CD4-positive, alpha-beta T cell treated with Interleukin-4 for 1 hour (primary cell): ENCODE data around the gene FAM149A.

Experiments used
- DNase-seq, 2 donors: peaks; one replicate each; pipeline ENCODE4 v3.0.0-alpha.2; 2020 to 2022

Gene FAM149A

GRCh38 chr4:186159613-186160012 is 55.1 kb downstream of the FAM149A start:
- DNase-seq, result no peak

GRCh38 chr4:186161138-186161537 is 56.6 kb downstream of the FAM149A start:
- DNase-seq, result peak in 1 of 2 donors; percentile 30

GRCh38 chr4:186166852-186167512 is 62.5 kb downstream of the FAM149A start:
- DNase-seq, result no peak

- no peak for DNase-seq
These were observed 63.1 kb downstream of the FAM149A start for GRCh38 chr4:186167605-186168004.

- DNase-seq, result no peak
These were observed 64.2 kb downstream of the FAM149A start for GRCh38 chr4:186168750-186169149.

- no peak for DNase-seq
These were observed 64.9 kb downstream of the FAM149A start for GRCh38 chr4:186169333-186169944.

GRCh38 chr4:186169945-186170802 is 65.7 kb downstream of the FAM149A start:
- DNase-seq, result no peak

GRCh38 chr4:186170966-186171365 is 66.5 kb downstream of the FAM149A start:
- DNase-seq, result no peak

GRCh38 chr4:186172546-186172945 is 68.0 kb downstream of the FAM149A start:
- DNase-seq, result no peak

GRCh38 chr4:186188107-186188506 is 83.6 kb downstream of the FAM149A start:
- no peak for DNase-seq

GRCh38 chr4:186189656-186190055 is 85.2 kb downstream of the FAM149A start:
- no peak for DNase-seq

GRCh38 chr4:186190581-186191199 is 86.2 kb downstream of the FAM149A start:
- DNase-seq, result peak; percentile 47 to 56

GRCh38 chr4:186191200-186192065 is 86.9 kb downstream of the FAM149A start, which contains the start of gene CYP4V2:
Gene CYP4V2, plus strand, starts transcription at chr4:186191567. Its CDS starts 257 bp downstream, at chr4:186191824.
- peak; percentile 87 to 90 for DNase-seq

GRCh38 chr4:186192066-186192612 is 87.6 kb downstream of the FAM149A start:
- peak in 1 of 2 donors; percentile 37 for DNase-seq

- DNase-seq, result no peak
These were observed 89.3 kb downstream of the FAM149A start for GRCh38 chr4:186193851-186194250.

GRCh38 chr4:186196063-186196462 is 91.6 kb downstream of the FAM149A start:
- no peak for DNase-seq

GRCh38 chr4:186200516-186200915 is 96.0 kb downstream of the FAM149A start:
- DNase-seq, result no peak

- no peak for DNase-seq
These were observed 96.5 kb downstream of the FAM149A start for GRCh38 chr4:186201010-186201409.

- DNase-seq, result peak; percentile 64 to 65
These were observed 97.2 kb downstream of the FAM149A start for GRCh38 chr4:186201535-186202230.

GRCh38 chr4:186202490-186203140 is 98.1 kb downstream of the FAM149A start:
- no peak for DNase-seq

GRCh38 chr4:186203406-186203805 is 98.9 kb downstream of the FAM149A start:
- DNase-seq, result no peak
